ENCODE results near the gene LCN2. TPM values are rescaled to one million over a fixed set of nuclear protein-coding genes. Genes with fewer than 3 reads are reported as not detected.

Gene LCN2
- total and polyA plus RNA-seq, 2 experiments from 2014 or later, result not detected

DNA sequence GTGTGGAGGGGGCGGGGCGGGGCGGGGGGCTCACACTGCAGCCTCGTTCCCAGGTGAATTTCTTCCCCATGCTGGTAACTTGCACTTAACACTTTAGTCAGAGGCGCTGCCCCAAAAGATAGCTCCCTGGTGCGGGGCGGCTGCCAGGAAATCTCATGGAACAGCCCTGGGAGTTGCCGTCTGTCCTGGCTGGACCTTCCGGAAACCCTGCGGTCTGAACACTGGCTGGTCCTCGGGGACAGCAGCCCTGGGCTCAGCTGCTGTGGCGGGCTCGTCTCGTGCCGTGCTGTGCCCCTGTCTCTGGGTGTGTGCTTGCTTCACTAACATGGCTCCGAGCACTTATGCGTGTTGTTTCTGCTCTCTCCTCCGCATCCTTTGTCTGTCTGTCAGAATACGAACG, 47.6 kb upstream of the LCN2 start:
- H3F3A ChIP-seq (ENCODE audit: insufficient read depth), result peaks cover 21% of the 10 kb centered on the region
- no peak overlapping the region for H3K4me3 ChIP-seq
- in situ Hi-C loops (cut with MboI), result loop anchor here (10.0 kb wide), 1 partner anchor 157 kb away; no protein-coding TSS in a partner anchor
- WGBS, 2 experiments (ENCODE audit: low coverage in 1 of 2, low lambda C conversion rate in 2 of 2, missing lambda C conversion rate in 2 of 2), result 90 to 94% methylated on average over 17 to 20 of the region's 20 CpGs
- peaks cover 17% of the 10 kb centered on the region; the same call in 1 of the 2 replicates for H3K36me3 ChIP-seq (ENCODE audit: low read depth)
- H2AFZ ChIP-seq, result no peak overlapping the region
- no peaks in the 10 kb centered on the region for H3K9me3 ChIP-seq (ENCODE audit: low read depth)
- H3K9ac ChIP-seq, result no peak overlapping the region
- no peak overlapping the region for H3K4me2 ChIP-seq (ENCODE audit: unreplicated experiment)
- H3K9me2 ChIP-seq (ENCODE audit: insufficient read depth), result no peaks in the 10 kb centered on the region
- H3K79me2 ChIP-seq (ENCODE audit: insufficient read depth), result peaks cover 52% of the 10 kb centered on the region
- peaks cover 21% of the 10 kb centered on the region for H3K4me1 ChIP-seq (ENCODE audit: insufficient read depth)
- H3K27me3 ChIP-seq (replicated peaks; ENCODE audit: insufficient read depth), result no peaks in the 10 kb centered on the region
- no peak for DNase-seq
- TF ChIP-seq EZH2 (IDR thresholded peaks at IDR 0.05; ENCODE audit: insufficient read depth, poor library complexity, severe bottlenecking), result no peak
- TF ChIP-seq EZH2phosphoT487 (IDR thresholded peaks at IDR 0.05; ENCODE audit: insufficient read depth, low read depth), result no peak
- no peak overlapping the region for H3K27ac ChIP-seq
- H4K20me1 ChIP-seq (ENCODE audit: insufficient read depth), result no peaks in the 10 kb centered on the region

DNA sequence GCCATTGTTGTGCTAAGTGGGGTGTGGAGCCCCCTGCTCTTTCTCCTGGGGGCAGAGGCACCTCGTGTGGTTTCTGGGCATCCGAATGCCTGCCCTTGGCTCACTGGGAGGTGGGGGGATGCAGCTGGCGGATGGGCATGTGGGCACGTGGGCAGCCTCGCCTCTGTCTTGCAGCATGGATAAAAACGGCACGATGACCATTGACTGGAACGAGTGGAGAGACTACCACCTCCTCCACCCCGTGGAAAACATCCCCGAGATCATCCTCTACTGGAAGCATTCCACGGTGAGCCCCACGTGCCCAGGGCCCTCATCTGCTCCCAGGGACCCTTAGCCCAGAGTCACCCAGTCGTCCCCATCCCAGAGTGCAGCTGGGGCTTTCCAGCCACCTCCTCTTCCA, 47.1 kb upstream of the LCN2 start:
- Histone ChIP-seq H3K9me2 (ENCODE audit: insufficient read depth) (no peaks in the 10 kb centered on the region), H3K79me2 (ENCODE audit: insufficient read depth) (peaks cover 47% of the 10 kb centered on the region), H3K36me3 (ENCODE audit: low read depth) (peaks cover 17% of the 10 kb centered on the region; the same call in 1 of the 2 replicates), H3K4me2 (ENCODE audit: unreplicated experiment) (no peak overlapping the region), H3K27me3 (replicated peaks; ENCODE audit: insufficient read depth) (no peaks in the 10 kb centered on the region), H3K9ac (no peak overlapping the region), H3K4me1 (ENCODE audit: insufficient read depth) (peaks cover 21% of the 10 kb centered on the region), H3K27ac (no peak overlapping the region), H4K20me1 (ENCODE audit: insufficient read depth) (no peaks in the 10 kb centered on the region), H3F3A (ENCODE audit: insufficient read depth) (peaks cover 21% of the 10 kb centered on the region), H2AFZ (no peak overlapping the region), H3K4me3 (no peak overlapping the region), H3K9me3 (ENCODE audit: low read depth) (no peaks in the 10 kb centered on the region)
- DNase-seq, result no peak
- TF ChIP-seq EZH2 (IDR thresholded peaks at IDR 0.05; ENCODE audit: insufficient read depth, poor library complexity, severe bottlenecking) (no peak), EZH2phosphoT487 (IDR thresholded peaks at IDR 0.05; ENCODE audit: insufficient read depth, low read depth) (no peak)
- in situ Hi-C loops (cut with MboI), result loop anchor here (10.0 kb wide), 1 partner anchor 157 kb away; no protein-coding TSS in a partner anchor
- 79 to 85% methylated on average over 13 of the region's 13 CpGs for WGBS, 2 experiments (ENCODE audit: low coverage in 1 of 2, low lambda C conversion rate in 2 of 2, missing lambda C conversion rate in 2 of 2)

DNA sequence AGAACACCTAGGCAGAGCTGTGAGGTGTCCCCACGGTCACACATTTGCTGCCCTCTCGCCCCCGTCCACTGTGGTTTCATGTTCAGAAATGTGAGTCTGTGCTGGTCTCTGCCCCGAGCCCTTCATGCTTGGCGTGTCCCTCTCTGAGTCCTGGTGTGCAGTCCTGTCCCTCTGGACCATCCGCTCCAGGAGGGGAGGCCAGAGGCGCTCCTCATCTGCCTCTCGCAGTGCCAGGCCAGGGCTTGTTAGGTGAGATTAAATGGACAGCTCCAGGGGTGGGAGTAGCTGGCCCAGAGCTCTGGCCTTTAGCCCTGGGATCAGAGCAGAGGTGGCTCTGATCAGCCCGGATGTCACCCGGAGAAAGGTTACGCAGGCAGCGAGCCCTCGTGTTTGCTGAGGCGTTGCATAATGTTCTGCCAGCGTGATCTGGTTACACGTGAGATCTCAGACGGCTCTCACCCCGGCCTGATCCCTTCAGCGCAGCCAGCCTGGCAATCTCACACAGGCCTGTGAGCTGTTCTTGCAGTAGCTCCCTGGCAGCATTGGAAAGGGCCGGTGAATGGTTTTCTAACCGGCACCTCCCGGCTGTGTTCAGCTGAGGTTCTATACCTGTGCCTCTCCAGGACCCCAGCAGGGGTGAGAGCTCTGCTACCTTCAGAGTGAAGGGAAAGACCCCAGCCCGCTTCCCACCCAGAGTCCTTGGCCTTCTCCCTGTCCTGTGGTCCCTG, 46.2 kb upstream of the LCN2 start:
- Histone ChIP-seq H3K27ac (no peak overlapping the region), H3K4me2 (ENCODE audit: unreplicated experiment) (no peak overlapping the region), H3K36me3 (ENCODE audit: low read depth) (peaks cover 17% of the 10 kb centered on the region; the same call in 1 of the 2 replicates), H3K4me1 (ENCODE audit: insufficient read depth) (peaks cover 14% of the 10 kb centered on the region), H3K9ac (no peak overlapping the region), H3F3A (ENCODE audit: insufficient read depth) (peaks cover 13% of the 10 kb centered on the region), H4K20me1 (ENCODE audit: insufficient read depth) (no peaks in the 10 kb centered on the region), H3K9me3 (ENCODE audit: low read depth) (no peaks in the 10 kb centered on the region), H3K79me2 (ENCODE audit: insufficient read depth) (peaks cover 40% of the 10 kb centered on the region), H3K9me2 (ENCODE audit: insufficient read depth) (no peaks in the 10 kb centered on the region), H3K4me3 (no peak overlapping the region), H3K27me3 (replicated peaks; ENCODE audit: insufficient read depth) (no peaks in the 10 kb centered on the region), H2AFZ (no peak overlapping the region)
- DNase-seq, result no peak
- in situ Hi-C loops (cut with MboI), result loop anchor here (10.0 kb wide), 1 partner anchor 158 kb away; no protein-coding TSS in a partner anchor
- WGBS, 2 experiments (ENCODE audit: low coverage in 1 of 2, low lambda C conversion rate in 2 of 2, missing lambda C conversion rate in 2 of 2), result 93 to 95% methylated on average over 23 of the region's 23 CpGs
- no peak for TF ChIP-seq EZH2 (IDR thresholded peaks at IDR 0.05; ENCODE audit: insufficient read depth, poor library complexity, severe bottlenecking)
- no peak for TF ChIP-seq EZH2phosphoT487 (IDR thresholded peaks at IDR 0.05; ENCODE audit: insufficient read depth, low read depth)

DNA sequence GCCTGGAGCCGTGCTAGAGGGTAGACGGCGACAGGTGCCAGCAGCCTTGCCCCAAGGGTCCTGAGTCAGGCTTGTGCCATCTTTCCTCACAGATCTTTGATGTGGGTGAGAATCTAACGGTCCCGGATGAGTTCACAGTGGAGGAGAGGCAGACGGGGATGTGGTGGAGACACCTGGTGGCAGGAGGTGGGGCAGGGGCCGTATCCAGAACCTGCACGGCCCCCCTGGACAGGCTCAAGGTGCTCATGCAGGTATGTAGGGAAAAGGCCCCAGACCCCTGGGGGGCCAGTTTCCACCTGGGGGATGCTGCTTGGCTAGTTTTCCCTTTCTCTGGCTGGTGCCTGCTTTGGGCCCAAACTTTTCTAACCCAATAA, 45.7 kb upstream of the LCN2 start:
- WGBS, 2 experiments (ENCODE audit: low coverage in 1 of 2, low lambda C conversion rate in 2 of 2, missing lambda C conversion rate in 2 of 2), result 87 to 88% methylated on average over 8 of the region's 8 CpGs
- in situ Hi-C loops (cut with MboI), result loop anchor here (10.0 kb wide), 1 partner anchor 159 kb away; no protein-coding TSS in a partner anchor
- Histone ChIP-seq H3K36me3 (ENCODE audit: low read depth) (peaks cover 17% of the 10 kb centered on the region; the same call in 1 of the 2 replicates), H3K4me2 (ENCODE audit: unreplicated experiment) (no peak overlapping the region), H3F3A (ENCODE audit: insufficient read depth) (peaks cover 12% of the 10 kb centered on the region), H3K9me2 (ENCODE audit: insufficient read depth) (no peaks in the 10 kb centered on the region), H4K20me1 (ENCODE audit: insufficient read depth) (no peaks in the 10 kb centered on the region), H3K27ac (no peak overlapping the region), H2AFZ (no peak overlapping the region), H3K4me1 (ENCODE audit: insufficient read depth) (peaks cover 14% of the 10 kb centered on the region), H3K9me3 (ENCODE audit: low read depth) (no peaks in the 10 kb centered on the region), H3K79me2 (ENCODE audit: insufficient read depth) (peaks cover 40% of the 10 kb centered on the region), H3K4me3 (no peak overlapping the region), H3K27me3 (replicated peaks; ENCODE audit: insufficient read depth) (no peaks in the 10 kb centered on the region), H3K9ac (no peak overlapping the region)
- TF ChIP-seq EZH2phosphoT487 (IDR thresholded peaks at IDR 0.05; ENCODE audit: insufficient read depth, low read depth) (no peak), EZH2 (IDR thresholded peaks at IDR 0.05; ENCODE audit: insufficient read depth, poor library complexity, severe bottlenecking) (no peak)
- no peak for DNase-seq

Measured in GM23248 (cell line).